Activated naive CD4-positive, alpha-beta T cell treated with Interleukin-2 at 50 U/mL for 16 hours (primary cell): Measurements from ENCODE around the gene FAM170A.

Source experiments
- DNase-seq: peaks from one replicate; pipeline ENCODE4 v3.0.0-alpha.2; 2020

Gene FAM170A

GRCh38 chr5:119629339-119629738 is at the start of gene FAM170A:
TSS of gene FAM170A (plus strand) at chr5:119629558. CDS start at chr5:119629769, 211 bp downstream.
- DNase-seq: no peak

GRCh38 chr5:119582987-119583386 is 46.4 kb upstream of the FAM170A start:
- no peak for DNase-seq

- DNase-seq: no peak
Measured at GRCh38 chr5:119583684-119584083, 45.7 kb upstream of the FAM170A start.

GRCh38 chr5:119596046-119596445 is 33.3 kb upstream of the FAM170A start:
- DNase-seq: no peak

- DNase-seq: no peak
Measured at GRCh38 chr5:119597728-119598298, 31.5 kb upstream of the FAM170A start.

- DNase-seq: no peak
Measured at GRCh38 chr5:119613937-119614336, 15.4 kb upstream of the FAM170A start.

- no peak for DNase-seq
Measured at GRCh38 chr5:119614838-119615237, 14.5 kb upstream of the FAM170A start.

GRCh38 chr5:119626086-119626485 is 3.3 kb upstream of the FAM170A start:
- DNase-seq: no peak

GRCh38 chr5:119630752-119631440 is 1.5 kb downstream of the FAM170A start:
- no peak for DNase-seq

- no peak for DNase-seq
Measured at GRCh38 chr5:119631660-119632059, 2.3 kb downstream of the FAM170A start.

- no peak for DNase-seq
Measured at GRCh38 chr5:119651486-119651885, 22.1 kb downstream of the FAM170A start.

- DNase-seq: no peak
Measured at GRCh38 chr5:119655061-119655460, 25.7 kb downstream of the FAM170A start.

- DNase-seq: no peak
Measured at GRCh38 chr5:119656023-119656422, 26.7 kb downstream of the FAM170A start.

GRCh38 chr5:119666542-119666941 is 37.2 kb downstream of the FAM170A start:
- no peak for DNase-seq

- DNase-seq: no peak
Measured at GRCh38 chr5:119678351-119679028, 49.1 kb downstream of the FAM170A start.

GRCh38 chr5:119680080-119680479 is 50.7 kb downstream of the FAM170A start:
- no peak for DNase-seq

- no peak for DNase-seq
Measured at GRCh38 chr5:119681734-119682133, 52.4 kb downstream of the FAM170A start.

- no peak for DNase-seq
Measured at GRCh38 chr5:119682372-119682771, 53.0 kb downstream of the FAM170A start.
